ENCODE data around the gene MON2.

MON2 gene

GRCh38 chr12:62606654-62607053, 140.0 kb downstream of the MON2 start:
- DNase-seq (ENCODE audit: low read depth) = no peak

GRCh38 chr12:62613081-62613480, 146.5 kb downstream of the MON2 start:
- DNase-seq (ENCODE audit: low read depth) = no peak

- no peak for DNase-seq (ENCODE audit: low read depth)
Observed at GRCh38 chr12:62618319-62618718, 151.7 kb downstream of the MON2 start.

- DNase-seq (ENCODE audit: low read depth) = no peak
Observed at GRCh38 chr12:62618930-62619329, 152.3 kb downstream of the MON2 start.

- no peak for DNase-seq (ENCODE audit: low read depth)
Observed at GRCh38 chr12:62621101-62621638, 154.5 kb downstream of the MON2 start.

- no peak for DNase-seq (ENCODE audit: low read depth)
Observed at GRCh38 chr12:62622177-62622576, 155.6 kb downstream of the MON2 start.

- no peak for DNase-seq (ENCODE audit: low read depth)
Observed at GRCh38 chr12:62625228-62625627, 158.6 kb downstream of the MON2 start.

- no peak for DNase-seq (ENCODE audit: low read depth)
Observed at GRCh38 chr12:62627181-62627580, 160.6 kb downstream of the MON2 start.

GRCh38 chr12:62629413-62629812, 162.8 kb downstream of the MON2 start:
- DNase-seq (ENCODE audit: low read depth) = no peak

- no peak for DNase-seq (ENCODE audit: low read depth)
Observed at GRCh38 chr12:62629971-62630739, 163.5 kb downstream of the MON2 start.

- peak; percentile 57 for DNase-seq (ENCODE audit: low read depth)
Observed at GRCh38 chr12:62631471-62632410, 165.1 kb downstream of the MON2 start.

- DNase-seq (ENCODE audit: low read depth) = peak; percentile 39
Observed at GRCh38 chr12:62632411-62632918, 165.8 kb downstream of the MON2 start.

- no peak for DNase-seq (ENCODE audit: low read depth)
Observed at GRCh38 chr12:62635649-62636048, 169.0 kb downstream of the MON2 start.

GRCh38 chr12:62637679-62638078, 171.1 kb downstream of the MON2 start:
- DNase-seq (ENCODE audit: low read depth) = no peak

- DNase-seq (ENCODE audit: low read depth) = no peak
Observed at GRCh38 chr12:62640910-62641448, 174.4 kb downstream of the MON2 start.

GRCh38 chr12:62642486-62642885, 175.9 kb downstream of the MON2 start:
- DNase-seq (ENCODE audit: low read depth) = no peak

GRCh38 chr12:62643486-62643885, 176.9 kb downstream of the MON2 start:
- no peak for DNase-seq (ENCODE audit: low read depth)

- DNase-seq (ENCODE audit: low read depth) = no peak
Observed at GRCh38 chr12:62646566-62646965, 179.9 kb downstream of the MON2 start.

GRCh38 chr12:62647586-62647985, 181.0 kb downstream of the MON2 start:
- DNase-seq (ENCODE audit: low read depth) = no peak

GRCh38 chr12:62649412-62650138, 182.9 kb downstream of the MON2 start:
- DNase-seq (ENCODE audit: low read depth) = no peak

All from fibroblast of the conjunctiva (primary cell).